GM12891 (cell line): Measurements from ENCODE around the gene SYT1.

Experiments used
- DNase-seq: peaks from one replicate; pipeline ENCODE4 v3.0.0; 2011; ENCODE audit warnings: low spot score; ENCODE audit not compliant: insufficient read length
- FAIRE-seq: peaks from 2 replicates; lab custom pipeline; 2011; peaks lifted over from hg19 to GRCh38; lab: Jason Lieb, UNC
- PAX5 ChIP-seq: IDR thresholded peaks from 2 replicates; pipeline ENCODE4 v1.6.1; 2011; ENCODE audit warnings: low read length, moderate library complexity, mild to moderate bottlenecking; ENCODE audit not compliant: insufficient read depth, severe bottlenecking
- POLR2A ChIP-seq: IDR thresholded peaks from 2 replicates; pipeline ENCODE4 v1.6.1; 2011; ENCODE audit warnings: low read depth, low read length, control low read depth
- POLR2AphosphoS5 ChIP-seq: IDR thresholded peaks from 2 replicates; pipeline ENCODE4 v1.6.1; 2011; ENCODE audit warnings: low read depth, low read length, control low read depth
- POU2F2 ChIP-seq: IDR thresholded peaks from 2 replicates; pipeline ENCODE4 v1.6.1; 2011; ENCODE audit warnings: low read depth, mild to moderate bottlenecking, control low read depth, low read length, moderate library complexity
- SPI1 ChIP-seq: IDR thresholded peaks from 2 replicates; pipeline ENCODE4 v1.6.1; 2011; ENCODE audit warnings: low read depth, low read length, control low read depth
- TAF1 ChIP-seq: IDR thresholded peaks from 2 replicates; pipeline ENCODE4 v1.6.1; 2011; ENCODE audit warnings: low read depth, low read length, control low read depth

The SYT1 gene

GRCh38 chr12:79307340-79307739 is 442.8 kb downstream of the SYT1 start:
- DNase-seq (no peak), FAIRE-seq (no peak)
- TF ChIP-seq POU2F2 = no peak
- TF ChIP-seq POLR2AphosphoS5 = no peak
- TF ChIP-seq TAF1 = no peak
- TF ChIP-seq PAX5 = no peak
- no peak for TF ChIP-seq SPI1
- TF ChIP-seq POLR2A = no peak

DNA sequence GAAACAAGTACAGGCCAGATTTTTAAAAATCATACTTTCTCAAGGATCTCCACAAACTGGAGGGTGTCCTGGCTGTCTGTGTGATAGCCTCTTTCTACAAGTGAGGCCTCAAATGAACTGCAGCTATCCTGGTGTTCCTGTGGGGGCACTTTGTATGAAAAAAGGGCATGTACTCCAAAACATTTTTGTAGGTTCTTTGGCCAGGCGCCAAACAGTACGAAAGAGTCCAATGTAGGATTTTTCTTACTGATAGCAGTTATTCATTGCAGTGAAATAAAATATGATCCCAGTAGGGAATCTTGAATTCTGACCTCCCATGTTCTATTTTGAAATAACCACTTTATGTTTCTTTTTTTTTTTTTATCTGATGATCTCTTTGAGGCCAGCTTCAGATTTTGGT is 444.5 kb downstream of the SYT1 start:
- no peak for TF ChIP-seq POLR2A
- no peak for TF ChIP-seq PAX5
- TF ChIP-seq SPI1 = no peak
- TF ChIP-seq POLR2AphosphoS5 = no peak
- no peak for TF ChIP-seq POU2F2
- no peak for TF ChIP-seq TAF1
- DNase-seq (no peak), FAIRE-seq (no peak)

- DNase-seq (no peak), FAIRE-seq (no peak)
- no peak for TF ChIP-seq POU2F2
- no peak for TF ChIP-seq PAX5
- no peak for TF ChIP-seq TAF1
- TF ChIP-seq SPI1 = no peak
- TF ChIP-seq POLR2AphosphoS5 = no peak
- TF ChIP-seq POLR2A = no peak
Observed at GRCh38 chr12:79317179-79317847, 452.7 kb downstream of the SYT1 start.

GRCh38 chr12:79322905-79323304 is 458.3 kb downstream of the SYT1 start:
- DNase-seq (no peak), FAIRE-seq (no peak)

GRCh38 chr12:79324571-79324970 is 460.0 kb downstream of the SYT1 start:
- TF ChIP-seq POLR2AphosphoS5 (no peak), POU2F2 (no peak), SPI1 (no peak), POLR2A (no peak), PAX5 (no peak), TAF1 (no peak)
- no peak for FAIRE-seq
- no peak for DNase-seq

More at GRCh38 chr12:79322905-79323304, 458.3 kb downstream of the SYT1 start:
- TF ChIP-seq POLR2A = no peak
- no peak for TF ChIP-seq TAF1
- TF ChIP-seq POLR2AphosphoS5 = no peak
- TF ChIP-seq POU2F2 = no peak
- no peak for TF ChIP-seq PAX5
- TF ChIP-seq SPI1 = no peak

GRCh38 chr12:79326222-79326621 is 461.6 kb downstream of the SYT1 start:
- no peak for DNase-seq
- TF ChIP-seq POLR2A (no peak), TAF1 (no peak), POU2F2 (no peak)
- FAIRE-seq = no peak

DNA sequence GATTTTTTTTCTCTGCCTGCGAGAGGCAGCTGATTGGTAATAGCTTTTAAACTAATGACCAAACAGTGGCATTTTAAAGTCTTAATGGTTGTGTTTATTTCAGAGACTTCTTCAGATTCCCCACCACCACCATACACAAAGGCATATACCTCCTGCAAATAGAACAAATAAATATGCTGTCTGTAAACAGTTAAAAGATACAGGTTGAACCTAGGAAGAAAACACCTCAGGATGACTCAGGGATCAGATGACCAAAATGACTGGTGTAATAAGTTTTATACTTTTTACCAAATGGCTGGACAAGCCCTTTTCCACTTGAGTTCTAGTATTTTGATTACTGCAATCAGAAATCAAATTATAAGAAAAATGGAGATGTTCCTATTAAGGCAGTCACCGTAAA is 462.1 kb downstream of the SYT1 start:
- DNase-seq (no peak), FAIRE-seq (no peak)
- TF ChIP-seq SPI1 (no peak), TAF1 (no peak), POU2F2 (no peak), POLR2A (no peak), POLR2AphosphoS5 (no peak), PAX5 (no peak)

GRCh38 chr12:79327465-79327864 is 462.9 kb downstream of the SYT1 start:
- FAIRE-seq = no peak
- TF ChIP-seq POLR2AphosphoS5 = no peak
- no peak for TF ChIP-seq PAX5

GRCh38 chr12:79329933-79330332 is 465.4 kb downstream of the SYT1 start:
- DNase-seq (no peak), FAIRE-seq (no peak)
- TF ChIP-seq POU2F2 = no peak
- no peak for TF ChIP-seq SPI1
- TF ChIP-seq TAF1 = no peak
- no peak for TF ChIP-seq POLR2AphosphoS5
- TF ChIP-seq POLR2A = no peak
- no peak for TF ChIP-seq PAX5

More at GRCh38 chr12:79327465-79327864, 462.9 kb downstream of the SYT1 start:
- no peak for DNase-seq

DNA sequence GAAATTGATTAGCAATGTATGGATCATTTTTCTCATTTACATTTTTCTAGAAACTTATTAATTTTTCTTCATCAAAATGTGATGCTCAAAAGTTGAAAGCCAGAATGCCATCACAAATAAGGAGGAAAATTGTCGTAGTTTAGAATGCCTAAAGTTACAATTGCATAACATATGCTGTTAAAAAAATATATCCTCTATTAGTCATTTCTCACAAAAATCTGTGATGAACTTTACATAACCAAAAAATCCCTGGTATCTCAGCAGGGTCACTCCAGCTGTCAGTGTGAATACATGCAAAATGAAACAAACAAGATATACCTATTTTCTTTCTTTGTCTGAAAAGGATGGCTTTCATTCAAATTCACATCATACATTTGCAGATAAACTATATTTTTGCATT is 467.3 kb downstream of the SYT1 start:
- no peak for DNase-seq
- TF ChIP-seq POLR2A = no peak
- no peak for FAIRE-seq
